ENCODE results near the gene SPATA32. TPM values are rescaled to one million over a fixed set of nuclear protein-coding genes. Genes with fewer than 3 reads are reported as not detected.
"Not testable (repeated sequence)": the region's sequence is repeated elsewhere in the genome, so short reads cannot be mapped to it uniquely, and the experiment has no call there.

SPATA32 gene
- total RNA-seq, 4 donors from 2014 or later, result not detected

DNA sequence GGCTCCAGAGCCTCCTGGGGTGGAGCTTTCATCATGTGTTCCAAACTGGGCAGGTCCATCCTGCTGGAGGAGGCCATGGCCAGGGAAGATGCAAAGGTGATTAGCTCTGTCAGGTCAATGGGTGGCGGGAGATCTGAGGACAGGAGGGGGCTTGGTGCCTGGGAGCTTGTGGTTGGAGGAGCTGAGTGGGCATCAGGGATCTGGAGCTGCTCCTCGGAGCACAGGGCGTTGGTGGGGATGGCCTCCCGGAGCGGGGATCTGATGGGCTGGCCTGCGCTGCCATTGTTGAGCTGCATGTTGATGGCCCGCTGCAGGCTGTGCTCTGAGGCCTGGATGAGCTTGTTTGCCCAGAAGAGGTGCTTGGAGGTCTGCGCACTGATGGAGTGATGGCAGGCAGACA lies 6.5 kb downstream of the SPATA32 start:
- no peak for DNase-seq
- no peaks in the 10 kb centered on the region for H3K36me3 ChIP-seq
- no peak overlapping the region for H3K27ac ChIP-seq

GRCh38 chr17:45253879-45254278 lies 8.0 kb downstream of the SPATA32 start:
- no peaks in the 10 kb centered on the region for H3K9me3 ChIP-seq
- H3K36me3 ChIP-seq, result no peaks in the 10 kb centered on the region
- no peak overlapping the region for H3K4me3 ChIP-seq
- peak overlapping the region in 1 of 4 donors; percentile 46 for H3K27ac ChIP-seq
- TF ChIP-seq CTCF (IDR thresholded peaks at IDR 0.05) (no peak), POLR2A (IDR thresholded peaks at IDR 0.05) (no peak)
- no peak for DNase-seq
- no peaks in the 10 kb centered on the region for H3K27me3 ChIP-seq
- peaks cover 0 to 8% (median 5%) of the 10 kb centered on the region in 4 donors for H3K4me1 ChIP-seq

More for the DNA sequence above, 6.5 kb downstream of the SPATA32 start:
- no peak for TF ChIP-seq POLR2A (IDR thresholded peaks at IDR 0.05)
- no peak for TF ChIP-seq CTCF (IDR thresholded peaks at IDR 0.05)
- Histone ChIP-seq H3K4me1 (peaks cover 0 to 3% (median 0%) of the 10 kb centered on the region in 4 donors), H3K9me3 (no peaks in the 10 kb centered on the region), H3K27me3 (no peaks in the 10 kb centered on the region), H3K4me3 (no peak overlapping the region)

GRCh38 chr17:45253237-45253636 lies 8.7 kb downstream of the SPATA32 start:
- Histone ChIP-seq H3K4me1 (peaks cover 0 to 14% (median 7%) of the 10 kb centered on the region in 4 donors), H3K27ac (peak overlapping the region in 3 of 4 donors; percentile 31 to 46 (median 46))
- not testable (repeated sequence) for H3K4me3 ChIP-seq, H3K36me3 ChIP-seq, H3K27me3 ChIP-seq, H3K9me3 ChIP-seq, DNase-seq

DNA sequence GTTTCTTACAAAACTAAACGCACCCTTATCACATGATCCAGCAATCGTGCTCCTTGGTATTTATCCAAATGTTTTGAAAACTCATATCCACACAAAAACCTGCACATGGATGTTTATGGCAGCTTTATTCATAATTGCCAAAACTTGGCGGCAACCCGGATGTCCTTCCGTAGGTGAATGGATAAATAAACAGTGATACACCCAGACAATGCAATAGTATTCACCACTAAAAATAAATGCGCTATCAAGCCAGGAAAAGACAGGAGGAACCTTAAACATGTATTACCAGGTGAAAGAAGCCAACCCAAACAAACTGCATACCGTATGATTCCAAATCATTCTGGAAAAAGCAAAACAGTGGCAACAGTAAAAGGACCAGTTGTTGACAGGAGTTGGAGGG lies 10.0 kb downstream of the SPATA32 start:
- Histone ChIP-seq H3K36me3 (no peaks in the 10 kb centered on the region), H3K27me3 (no peaks in the 10 kb centered on the region), H3K9me3 (no peaks in the 10 kb centered on the region), H3K4me3 (no peak overlapping the region), H3K4me1 (peaks cover 0 to 20% (median 8%) of the 10 kb centered on the region in 4 donors), H3K27ac (peak overlapping the region in 3 of 4 donors; percentile 3 to 49 (median 31))
- TF ChIP-seq POLR2A (IDR thresholded peaks at IDR 0.05), result no peak
- TF ChIP-seq CTCF (IDR thresholded peaks at IDR 0.05), result no peak
- no peak for DNase-seq

DNA sequence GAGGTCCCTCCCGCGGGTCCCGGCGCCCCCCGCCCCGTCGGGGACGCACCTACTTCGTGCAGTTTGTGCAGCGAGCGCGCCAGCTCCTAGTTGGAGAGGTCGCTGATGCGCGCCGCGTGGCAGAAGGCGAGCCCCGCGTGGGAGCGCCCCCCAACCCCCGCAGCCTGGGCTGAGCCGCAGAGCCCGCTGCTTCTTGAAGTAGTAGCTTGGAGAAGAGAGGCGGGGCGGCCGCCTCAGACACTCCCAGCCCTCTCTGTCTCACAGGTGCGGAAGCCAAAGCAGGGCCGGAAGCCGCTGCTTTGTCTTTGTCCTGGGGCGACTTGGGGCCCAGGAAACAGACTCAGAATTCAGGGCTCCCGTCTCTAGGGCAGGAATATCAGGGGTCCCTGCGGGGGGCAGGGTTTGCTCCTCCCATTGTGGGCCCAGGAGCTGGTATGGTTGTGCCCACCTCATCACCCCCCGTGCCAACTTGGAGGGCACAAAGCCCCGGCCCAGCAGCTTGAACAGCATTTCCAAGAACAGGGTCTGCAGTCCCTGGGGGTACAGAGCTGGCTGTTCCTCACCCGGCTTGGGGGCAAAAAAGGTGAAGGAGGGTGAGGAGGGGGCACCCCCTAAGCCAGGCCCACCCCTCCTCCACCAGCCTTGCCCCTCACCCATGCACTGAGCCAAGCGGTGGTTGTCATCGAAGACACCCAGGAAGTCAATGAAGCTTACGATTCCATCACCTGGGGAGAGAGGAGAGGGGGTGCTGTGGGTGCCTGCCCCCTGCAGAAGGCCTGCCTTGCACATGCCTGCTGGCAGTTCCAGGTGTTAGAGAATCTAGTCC lies 13.5 kb downstream of the SPATA32 start:
- Histone ChIP-seq H3K36me3 (no peaks in the 10 kb centered on the region), H3K4me3 (peak overlapping the region; percentile 57 to 83 (median 70)), H3K27me3 (no peaks in the 10 kb centered on the region), H3K9me3 (no peaks in the 10 kb centered on the region), H3K27ac (peak overlapping the region; percentile 86 to 96 (median 88)), H3K4me1 (peaks cover 0 to 36% (median 8%) of the 10 kb centered on the region in 4 donors)
- peak; percentile 82 to 94 (median 86) for DNase-seq
- TF ChIP-seq POLR2A (IDR thresholded peaks at IDR 0.05) (peak in 1 of 2 donors; percentile 49), CTCF (IDR thresholded peaks at IDR 0.05) (no peak)

GRCh38 chr17:45247429-45248131 lies 14.3 kb downstream of the SPATA32 start:
- H3K4me3 ChIP-seq, result peak overlapping the region; percentile 57 to 83 (median 70)
- DNase-seq, result peak; percentile 99 to 100 (median 99)
- peak overlapping the region; percentile 86 to 96 (median 88) for H3K27ac ChIP-seq
- H3K27me3 ChIP-seq, result no peaks in the 10 kb centered on the region
- H3K9me3 ChIP-seq, result no peaks in the 10 kb centered on the region
- no peak for TF ChIP-seq CTCF (IDR thresholded peaks at IDR 0.05)
- peak; percentile 88 to 92 for TF ChIP-seq POLR2A (IDR thresholded peaks at IDR 0.05)
- peaks cover 0 to 36% (median 8%) of the 10 kb centered on the region in 4 donors for H3K4me1 ChIP-seq
- no peaks in the 10 kb centered on the region for H3K36me3 ChIP-seq
